ENCODE measurements around the gene SIN3A. TPM values are rescaled to one million over a fixed set of nuclear protein-coding genes. Genes with fewer than 3 reads are reported as not detected.

Gene SIN3A
- total and polyA plus RNA-seq, 9 of the 15 experiments (the other 6 are each of a cell fraction or from before 2014, with no cell fraction given) = 11.1 to 70.3 (median 25.3) TPM

DNA sequence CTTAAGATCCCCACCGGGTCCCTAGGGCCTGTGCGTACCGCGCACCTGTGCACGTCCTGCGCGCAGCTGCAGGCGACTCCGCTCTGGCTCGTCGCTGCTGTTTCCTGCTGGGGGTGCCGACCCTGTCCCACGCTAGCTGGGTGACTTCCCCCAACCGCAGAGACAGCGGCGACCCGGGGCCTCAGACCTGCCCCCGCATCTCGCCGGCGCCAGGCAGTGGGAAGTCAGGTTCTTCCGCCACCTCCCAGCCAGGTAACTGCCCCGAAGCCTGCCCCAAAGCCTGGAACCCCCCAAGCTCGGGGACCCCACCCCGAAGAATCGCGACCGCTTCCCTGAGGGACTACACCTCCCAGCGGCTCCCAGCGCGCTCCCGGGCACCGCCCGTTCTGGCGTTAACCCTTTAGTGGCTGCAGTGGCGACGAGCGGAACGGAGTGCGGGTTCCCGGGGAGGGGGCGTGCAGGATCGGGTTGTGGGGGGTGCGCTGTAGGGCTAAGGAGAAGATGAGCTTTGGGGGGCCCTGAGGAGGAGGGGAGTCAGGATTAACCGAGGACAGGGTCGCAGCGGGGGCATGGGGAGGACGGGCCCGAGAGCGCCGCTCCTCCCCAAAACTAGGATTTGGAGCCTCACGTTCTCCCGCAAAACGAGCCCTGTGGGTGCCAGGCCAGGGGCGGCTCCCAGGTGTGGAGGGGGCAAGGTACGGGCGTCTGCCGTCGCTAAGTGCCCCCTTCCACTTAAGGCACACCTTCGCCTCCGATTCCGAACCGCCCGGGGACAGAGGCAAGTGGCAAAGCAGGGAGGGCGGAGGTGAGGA, 104.1 kb downstream of the SIN3A start (continued):
- TF ChIP-seq, protein P1, sequence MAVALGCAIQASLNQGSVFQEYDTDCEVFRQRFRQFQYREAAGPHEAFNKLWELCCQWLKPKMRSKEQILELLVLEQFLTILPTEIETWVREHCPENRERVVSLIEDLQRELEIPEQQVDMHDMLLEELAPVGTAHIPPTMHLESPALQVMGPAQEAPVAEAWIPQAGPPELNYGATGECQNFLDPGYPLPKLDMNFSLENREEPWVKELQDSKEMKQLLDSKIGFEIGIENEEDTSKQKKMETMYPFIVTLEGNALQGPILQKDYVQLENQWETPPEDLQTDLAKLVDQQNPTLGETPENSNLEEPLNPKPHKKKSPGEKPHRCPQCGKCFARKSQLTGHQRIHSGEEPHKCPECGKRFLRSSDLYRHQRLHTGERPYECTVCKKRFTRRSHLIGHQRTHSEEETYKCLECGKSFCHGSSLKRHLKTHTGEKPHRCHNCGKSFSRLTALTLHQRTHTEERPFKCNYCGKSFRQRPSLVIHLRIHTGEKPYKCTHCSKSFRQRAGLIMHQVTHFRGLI (CRISPR knock-in tag; IDR thresholded peaks at IDR 0.05) = no peak
- TF ChIP-seq ZNF778 (CRISPR knock-in tag; IDR thresholded peaks at IDR 0.05) (no peak), SMARCC2 (IDR thresholded peaks at IDR 0.05; ENCODE audit: low read depth) (no peak), GATA2 (CRISPR knock-in tag; IDR thresholded peaks at IDR 0.05) (no peak), ZNF445 (CRISPR knock-in tag; IDR thresholded peaks at IDR 0.05; ENCODE audit: low read depth) (no peak), ZBTB7A (IDR thresholded peaks at IDR 0.05; ENCODE audit: borderline replicate concordance, control insufficient read depth, low read depth, low read length) (peak; percentile 62; the same call in 1 of the 2 replicates), ETS2 (tag; IDR thresholded peaks at IDR 0.05; ENCODE audit: borderline replicate concordance, poor library complexity, severe bottlenecking) (no peak), NBN (IDR thresholded peaks at IDR 0.05; ENCODE audit: low read depth) (no peak), ETV1 (tag; conservative IDR thresholded peaks at IDR 0.05; ENCODE audit: low read depth) (no peak), PHF8 (IDR thresholded peaks at IDR 0.05; ENCODE audit: borderline replicate concordance, low read length) (peak; percentile 46; the same call in 1 of the 2 replicates), ZNF324 (CRISPR knock-in tag; IDR thresholded peaks at IDR 0.05) (no peak), PHTF2 (CRISPR knock-in tag; IDR thresholded peaks at IDR 0.05) (no peak), ZFP30 (CRISPR knock-in tag; IDR thresholded peaks at IDR 0.05; ENCODE audit: borderline replicate concordance) (no peak), ZNF184 (CRISPR knock-in tag; IDR thresholded peaks at IDR 0.05) (no peak), DDX20 (tag; IDR thresholded peaks at IDR 0.05; ENCODE audit: low read depth) (no peak), HSF4 (CRISPR knock-in tag; IDR thresholded peaks at IDR 0.05; ENCODE audit: borderline replicate concordance) (no peak), PML (IDR thresholded peaks at IDR 0.05; ENCODE audit: low read length) (no peak)
- TF ChIP-seq, protein P2, sequence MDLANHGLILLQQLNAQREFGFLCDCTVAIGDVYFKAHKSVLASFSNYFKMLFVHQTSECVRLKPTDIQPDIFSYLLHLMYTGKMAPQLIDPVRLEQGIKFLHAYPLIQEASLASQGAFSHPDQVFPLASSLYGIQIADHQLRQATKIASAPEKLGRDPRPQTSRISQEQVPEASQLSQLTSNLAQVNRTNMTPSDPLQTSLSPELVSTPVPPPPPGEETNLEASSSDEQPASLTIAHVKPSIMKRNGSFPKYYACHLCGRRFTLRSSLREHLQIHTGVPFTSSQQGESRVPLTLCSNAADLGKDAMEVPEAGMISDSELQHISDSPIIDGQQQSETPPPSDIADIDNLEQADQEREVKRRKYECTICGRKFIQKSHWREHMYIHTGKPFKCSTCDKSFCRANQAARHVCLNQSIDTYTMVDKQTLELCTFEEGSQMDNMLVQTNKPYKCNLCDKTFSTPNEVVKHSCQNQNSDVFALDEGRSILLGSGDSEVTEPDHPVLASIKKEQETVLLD (IDR thresholded peaks at IDR 0.05) = peak; percentile 79
- TF ChIP-seq, protein P3, sequence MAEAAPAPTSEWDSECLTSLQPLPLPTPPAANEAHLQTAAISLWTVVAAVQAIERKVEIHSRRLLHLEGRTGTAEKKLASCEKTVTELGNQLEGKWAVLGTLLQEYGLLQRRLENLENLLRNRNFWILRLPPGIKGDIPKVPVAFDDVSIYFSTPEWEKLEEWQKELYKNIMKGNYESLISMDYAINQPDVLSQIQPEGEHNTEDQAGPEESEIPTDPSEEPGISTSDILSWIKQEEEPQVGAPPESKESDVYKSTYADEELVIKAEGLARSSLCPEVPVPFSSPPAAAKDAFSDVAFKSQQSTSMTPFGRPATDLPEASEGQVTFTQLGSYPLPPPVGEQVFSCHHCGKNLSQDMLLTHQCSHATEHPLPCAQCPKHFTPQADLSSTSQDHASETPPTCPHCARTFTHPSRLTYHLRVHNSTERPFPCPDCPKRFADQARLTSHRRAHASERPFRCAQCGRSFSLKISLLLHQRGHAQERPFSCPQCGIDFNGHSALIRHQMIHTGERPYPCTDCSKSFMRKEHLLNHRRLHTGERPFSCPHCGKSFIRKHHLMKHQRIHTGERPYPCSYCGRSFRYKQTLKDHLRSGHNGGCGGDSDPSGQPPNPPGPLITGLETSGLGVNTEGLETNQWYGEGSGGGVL (CRISPR knock-in tag; IDR thresholded peaks at IDR 0.05) = no peak
- TF ChIP-seq, protein P4, sequence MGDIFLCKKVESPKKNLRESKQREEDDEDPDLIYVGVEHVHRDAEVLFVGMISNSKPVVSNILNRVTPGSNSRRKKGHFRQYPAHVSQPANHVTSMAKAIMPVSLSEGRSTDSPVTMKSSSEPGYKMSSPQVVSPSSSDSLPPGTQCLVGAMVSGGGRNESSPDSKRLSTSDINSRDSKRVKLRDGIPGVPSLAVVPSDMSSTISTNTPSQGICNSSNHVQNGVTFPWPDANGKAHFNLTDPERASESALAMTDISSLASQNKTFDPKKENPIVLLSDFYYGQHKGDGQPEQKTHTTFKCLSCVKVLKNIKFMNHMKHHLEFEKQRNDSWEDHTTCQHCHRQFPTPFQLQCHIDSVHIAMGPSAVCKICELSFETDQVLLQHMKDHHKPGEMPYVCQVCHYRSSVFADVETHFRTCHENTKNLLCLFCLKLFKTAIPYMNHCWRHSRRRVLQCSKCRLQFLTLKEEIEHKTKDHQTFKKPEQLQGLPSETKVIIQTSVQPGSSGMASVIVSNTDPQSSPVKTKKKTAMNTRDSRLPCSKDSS (IDR thresholded peaks at IDR 0.05; ENCODE audit: low read depth, partially characterized antibody) = no peak

Measured in K562 (cell line).